Dendritic cell treated with granulocyte-macrophage colony-stimulating factor and Interleukin-4, amounts not matched to agents 40 ng/mL and 50 ng/mL, for 4 days (primary cell): Measurements from ENCODE around the gene SYT17.

Experiments used
- H3K27ac Mint-ChIP-seq: one replicate; pipeline ENCODE4 v1.8.0; 2022; ENCODE audit warnings: mild to moderate bottlenecking, mixed read lengths
- H3K27me3 Mint-ChIP-seq: one replicate; pipeline ENCODE4 v1.8.0; 2022; ENCODE audit warnings: mild to moderate bottlenecking, mixed read lengths
- H3K36me3 Mint-ChIP-seq: one replicate; pipeline ENCODE4 v1.8.0; 2022; ENCODE audit warnings: low read depth, mixed read lengths
- H3K4me1 Mint-ChIP-seq: one replicate; pipeline ENCODE4 v1.8.0; 2022; ENCODE audit warnings: low read depth, mixed read lengths
- H3K4me3 Mint-ChIP-seq: one replicate; pipeline ENCODE4 v1.8.0; 2022; ENCODE audit warnings: mild to moderate bottlenecking, moderate library complexity, mixed read lengths
- H3K9me3 Mint-ChIP-seq: one replicate; pipeline ENCODE4 v1.8.0; 2022; ENCODE audit warnings: mixed read lengths
- intact Hi-C: fragments of 100-400 bp; cut with micrococcal nuclease; formaldehyde crosslinking; loops from one replicate; pipeline ENCODE4 v1.15.0; 2022

SYT17 gene

GRCh38 chr16:19132898-19133297 is 35.1 kb upstream of the SYT17 start:
- H3K27me3 Mint-ChIP-seq: no peaks in the 10 kb centered on the region
- H3K36me3 Mint-ChIP-seq: no peaks in the 10 kb centered on the region
- H3K9me3 Mint-ChIP-seq: no peaks in the 10 kb centered on the region
- H3K27ac Mint-ChIP-seq: peak overlapping the region; percentile 93
- H3K4me3 Mint-ChIP-seq: no peak overlapping the region
- H3K4me1 Mint-ChIP-seq: peaks cover 74% of the 10 kb centered on the region
- intact Hi-C loops: loop anchor here (5.0 kb wide), 1 partner anchor 34 kb away; the partner anchor contains the start of gene SYT17

GRCh38 chr16:19133600-19133999 is 34.4 kb upstream of the SYT17 start:
- Mint-ChIP-seq H3K27ac (peak overlapping the region; percentile 93), H3K27me3 (no peaks in the 10 kb centered on the region), H3K4me3 (no peak overlapping the region), H3K36me3 (no peaks in the 10 kb centered on the region), H3K9me3 (no peaks in the 10 kb centered on the region), H3K4me1 (peaks cover 75% of the 10 kb centered on the region)
- intact Hi-C loops: loop anchor here (5.0 kb wide), 1 partner anchor 34 kb away; the partner anchor contains the start of gene SYT17

- peaks cover 75% of the 10 kb centered on the region for H3K4me1 Mint-ChIP-seq
- no peaks in the 10 kb centered on the region for H3K27me3 Mint-ChIP-seq
- peak overlapping the region; percentile 89 for H3K27ac Mint-ChIP-seq
- H3K4me3 Mint-ChIP-seq: no peak overlapping the region
- H3K36me3 Mint-ChIP-seq: no peaks in the 10 kb centered on the region
- intact Hi-C loops: no loop called here
- no peaks in the 10 kb centered on the region for H3K9me3 Mint-ChIP-seq
Measured at GRCh38 chr16:19135201-19135842, 32.7 kb upstream of the SYT17 start.

DNA sequence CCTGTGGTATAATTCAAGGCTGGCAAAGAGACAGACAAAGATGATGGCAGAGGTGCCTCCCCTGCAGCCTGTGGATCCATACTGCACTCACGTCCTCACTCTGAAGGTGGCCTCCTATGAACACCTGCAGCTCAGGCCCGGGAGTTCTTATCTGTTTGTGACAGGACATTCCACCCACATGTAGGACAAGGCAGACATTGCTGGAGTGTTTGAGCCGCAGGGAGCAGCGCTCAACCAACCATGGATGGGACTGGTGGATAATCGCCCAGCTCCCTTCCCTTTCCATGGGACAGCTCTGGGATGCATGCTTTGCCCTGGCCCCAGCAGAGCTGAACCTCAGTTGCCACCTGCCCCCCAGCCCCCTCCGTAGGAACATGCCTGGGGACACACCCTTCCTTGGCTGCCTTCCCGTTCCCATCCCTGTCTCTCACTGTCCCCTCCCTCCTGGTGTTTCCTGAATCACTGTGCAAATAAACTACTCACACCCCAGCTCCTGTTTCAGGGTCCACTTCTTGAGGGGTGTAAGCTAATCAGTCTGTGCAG is 32.1 kb upstream of the SYT17 start:
- Mint-ChIP-seq H3K36me3 (no peaks in the 10 kb centered on the region), H3K4me1 (peaks cover 75% of the 10 kb centered on the region), H3K4me3 (no peak overlapping the region), H3K27ac (peak overlapping the region; percentile 89), H3K9me3 (no peaks in the 10 kb centered on the region), H3K27me3 (no peaks in the 10 kb centered on the region)
- intact Hi-C loops: no loop called here

DNA sequence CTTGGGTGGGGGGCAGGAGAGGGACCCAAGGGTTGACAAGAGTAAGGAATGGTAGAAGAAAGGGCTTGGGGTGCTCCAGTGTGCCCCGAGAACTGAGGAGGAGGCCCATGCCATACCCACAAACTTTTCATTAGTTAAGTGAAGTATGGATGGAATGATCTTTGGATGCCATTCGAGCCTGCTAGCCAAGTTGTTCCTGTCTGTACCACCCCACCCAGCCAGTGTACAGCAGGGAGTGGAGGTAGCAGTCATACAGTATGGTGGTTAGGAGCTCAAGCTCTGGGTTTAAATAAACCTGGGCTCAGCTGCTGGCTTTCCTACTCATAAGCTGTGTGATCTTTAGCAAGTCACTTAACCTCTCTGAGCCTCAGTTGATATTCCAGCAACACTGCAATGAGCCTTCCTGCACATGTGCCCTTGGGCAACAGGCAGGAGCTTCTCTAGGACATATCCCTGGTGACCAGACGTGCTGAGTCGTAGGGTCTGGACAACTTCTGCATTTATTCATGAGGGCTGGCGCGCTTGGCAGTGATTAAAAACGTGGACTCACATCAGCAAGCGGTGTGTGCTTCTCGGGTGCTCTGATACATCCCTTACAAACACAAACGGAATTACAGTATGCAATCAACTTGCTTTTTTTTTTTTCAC is 31.4 kb upstream of the SYT17 start:
- Mint-ChIP-seq H3K27ac (peak overlapping the region; percentile 89), H3K36me3 (no peaks in the 10 kb centered on the region), H3K4me1 (peaks cover 69% of the 10 kb centered on the region), H3K4me3 (no peak overlapping the region), H3K9me3 (no peaks in the 10 kb centered on the region), H3K27me3 (no peaks in the 10 kb centered on the region)
- intact Hi-C loops: no loop called here

DNA sequence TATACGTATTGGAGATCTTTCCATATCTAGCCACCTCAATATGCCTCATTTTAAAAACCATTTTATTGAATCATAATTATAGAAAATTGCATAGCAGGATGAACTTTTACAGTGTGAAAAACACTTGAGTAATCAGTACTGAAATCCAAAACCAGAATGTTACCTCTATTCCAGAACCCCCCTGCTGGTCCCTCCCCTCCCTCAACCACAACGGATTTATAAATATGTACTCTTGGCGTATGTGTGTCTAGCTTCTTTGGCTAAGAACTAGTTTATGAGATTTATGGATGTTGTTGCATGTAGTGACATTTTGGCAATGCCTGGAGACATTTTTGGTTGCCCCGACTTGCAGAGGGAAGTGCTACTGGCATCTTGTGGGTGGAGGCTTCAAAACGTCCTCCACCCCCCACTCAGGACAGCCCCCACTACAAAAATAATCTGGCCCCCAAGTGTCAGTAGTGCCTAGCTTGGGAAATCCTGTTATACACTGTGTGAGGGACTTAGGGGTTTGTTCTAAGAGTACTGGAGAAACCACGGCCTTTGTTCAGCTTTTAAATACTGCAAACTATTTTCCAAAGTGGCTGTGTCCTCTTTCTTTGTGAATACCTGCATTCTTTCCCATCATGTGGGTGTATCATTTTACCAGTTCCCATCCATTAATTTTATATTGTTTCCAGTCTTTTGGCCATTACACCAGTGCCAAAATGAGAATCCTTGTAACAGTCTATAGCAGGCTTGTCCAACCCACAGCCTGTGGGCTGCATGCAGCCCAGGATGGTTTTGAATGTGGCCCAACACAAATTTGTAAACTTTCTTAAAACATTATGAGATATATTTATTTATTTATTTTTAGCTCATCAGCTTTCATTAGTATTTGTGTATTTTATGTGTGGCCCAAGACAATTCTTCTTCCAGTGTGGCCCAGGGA is 30.6 kb upstream of the SYT17 start:
- intact Hi-C loops: no loop called here
- Mint-ChIP-seq H3K9me3 (no peaks in the 10 kb centered on the region), H3K27ac (peak overlapping the region; percentile 89), H3K4me1 (peaks cover 61% of the 10 kb centered on the region), H3K27me3 (no peaks in the 10 kb centered on the region), H3K36me3 (no peaks in the 10 kb centered on the region), H3K4me3 (no peak overlapping the region)

GRCh38 chr16:19138601-19139000 is 29.4 kb upstream of the SYT17 start:
- Mint-ChIP-seq H3K27ac (peak overlapping the region; percentile 89), H3K27me3 (no peaks in the 10 kb centered on the region), H3K36me3 (no peaks in the 10 kb centered on the region), H3K4me3 (no peak overlapping the region), H3K9me3 (no peaks in the 10 kb centered on the region), H3K4me1 (peaks cover 52% of the 10 kb centered on the region)
- intact Hi-C loops: no loop called here

GRCh38 chr16:19139436-19140091 is 28.5 kb upstream of the SYT17 start:
- intact Hi-C loops: no loop called here

DNA sequence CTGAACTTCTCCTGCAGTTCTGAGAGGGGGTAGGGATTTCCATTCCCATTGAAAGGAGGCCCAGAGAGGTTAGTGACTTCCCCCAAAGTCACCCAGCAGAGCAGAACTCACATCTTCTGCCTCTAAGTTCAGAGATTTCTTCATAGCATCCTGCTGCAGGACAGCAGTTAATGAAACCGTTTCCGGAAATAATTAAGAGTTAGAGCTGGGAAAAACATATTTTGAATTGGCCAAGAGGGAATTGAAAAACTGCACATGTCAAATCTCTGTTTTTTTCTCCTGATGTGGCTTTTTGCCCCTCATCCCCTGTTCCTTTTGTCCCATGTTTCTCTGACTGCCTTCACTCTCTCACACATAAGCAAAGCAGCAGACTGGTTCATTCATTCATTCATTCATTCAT is 27.6 kb upstream of the SYT17 start:
- peak overlapping the region; percentile 50 for H3K27ac Mint-ChIP-seq
- no peak overlapping the region for H3K4me3 Mint-ChIP-seq
- no peaks in the 10 kb centered on the region for H3K36me3 Mint-ChIP-seq
- intact Hi-C loops: no loop called here
- no peaks in the 10 kb centered on the region for H3K9me3 Mint-ChIP-seq
- peaks cover 8% of the 10 kb centered on the region for H3K27me3 Mint-ChIP-seq
- H3K4me1 Mint-ChIP-seq: peaks cover 51% of the 10 kb centered on the region

More at GRCh38 chr16:19139436-19140091, 28.5 kb upstream of the SYT17 start:
- Mint-ChIP-seq H3K27ac (peak overlapping the region; percentile 50), H3K36me3 (no peaks in the 10 kb centered on the region), H3K4me3 (no peak overlapping the region), H3K4me1 (peaks cover 52% of the 10 kb centered on the region), H3K9me3 (no peaks in the 10 kb centered on the region), H3K27me3 (peaks cover 3% of the 10 kb centered on the region)

DNA sequence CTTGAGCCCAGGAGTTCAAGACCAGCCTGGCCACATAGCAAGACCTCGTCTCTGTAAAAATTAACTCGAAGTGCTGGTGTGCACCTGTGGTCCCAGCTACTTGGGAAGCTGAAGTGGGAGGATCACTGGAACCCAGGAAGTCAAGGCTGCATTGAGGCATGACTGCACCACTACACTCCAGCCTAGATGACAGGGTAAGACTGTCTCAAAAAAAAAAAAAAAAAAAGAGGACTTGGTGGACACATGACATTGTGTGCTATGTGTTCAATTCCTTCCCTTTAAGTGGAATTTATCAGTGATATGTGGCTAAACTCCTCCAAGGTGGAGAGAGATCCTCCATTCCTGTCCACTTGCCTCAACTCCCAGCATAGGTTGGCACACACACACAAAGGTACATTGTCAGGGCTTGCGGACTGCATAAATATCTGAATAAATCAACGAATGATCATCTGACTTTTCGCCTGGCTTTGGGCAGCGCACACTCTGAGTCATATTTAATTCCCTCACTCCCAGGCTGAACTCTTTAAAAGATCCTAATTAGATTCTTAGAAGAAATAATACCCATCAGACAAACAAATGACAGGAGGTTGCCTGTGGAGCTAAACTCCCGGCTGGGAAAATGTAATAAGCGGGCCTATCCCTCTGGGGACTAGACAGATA is 25.0 kb upstream of the SYT17 start:
- intact Hi-C loops: no loop called here
- Mint-ChIP-seq H3K4me3 (no peak overlapping the region), H3K4me1 (peaks cover 29% of the 10 kb centered on the region), H3K27ac (no peak overlapping the region), H3K9me3 (peaks cover under 1% of the 10 kb centered on the region), H3K36me3 (no peaks in the 10 kb centered on the region), H3K27me3 (peaks cover 10% of the 10 kb centered on the region)

- Mint-ChIP-seq H3K27me3 (peaks cover 10% of the 10 kb centered on the region), H3K27ac (no peak overlapping the region), H3K9me3 (peaks cover 6% of the 10 kb centered on the region), H3K4me1 (peaks cover 25% of the 10 kb centered on the region), H3K4me3 (no peak overlapping the region), H3K36me3 (no peaks in the 10 kb centered on the region)
- intact Hi-C loops: no loop called here
Measured at GRCh38 chr16:19143599-19143956, 24.5 kb upstream of the SYT17 start.

GRCh38 chr16:19145010-19145409 is 23.0 kb upstream of the SYT17 start:
- intact Hi-C loops: no loop called here
- Mint-ChIP-seq H3K27ac (no peak overlapping the region), H3K9me3 (peaks cover 12% of the 10 kb centered on the region), H3K36me3 (no peaks in the 10 kb centered on the region), H3K4me1 (peaks cover 24% of the 10 kb centered on the region), H3K27me3 (peaks cover 10% of the 10 kb centered on the region), H3K4me3 (no peak overlapping the region)

- H3K27ac Mint-ChIP-seq: no peak overlapping the region
- H3K27me3 Mint-ChIP-seq: peaks cover 12% of the 10 kb centered on the region
- peaks cover 25% of the 10 kb centered on the region for H3K4me1 Mint-ChIP-seq
- H3K9me3 Mint-ChIP-seq: peaks cover 12% of the 10 kb centered on the region
- intact Hi-C loops: no loop called here
- H3K36me3 Mint-ChIP-seq: no peaks in the 10 kb centered on the region
- no peak overlapping the region for H3K4me3 Mint-ChIP-seq
Measured at GRCh38 chr16:19147126-19147525, 20.9 kb upstream of the SYT17 start.
